Activated CD8-positive, alpha-beta memory T cell treated with anti-CD3 and anti-CD28 coated beads, Interleukin-2, amount 50 U/mL, for 24 hours (primary cell): ENCODE data around the gene AFP.

Experiments used
- DNase-seq: peaks from one replicate; pipeline ENCODE4 v3.0.0-alpha.2; 2020; ENCODE audit errors: extremely low read depth

AFP gene

GRCh38 chr4:73438582-73439215, 2.7 kb downstream of the AFP start:
- no peak for DNase-seq

DNA sequence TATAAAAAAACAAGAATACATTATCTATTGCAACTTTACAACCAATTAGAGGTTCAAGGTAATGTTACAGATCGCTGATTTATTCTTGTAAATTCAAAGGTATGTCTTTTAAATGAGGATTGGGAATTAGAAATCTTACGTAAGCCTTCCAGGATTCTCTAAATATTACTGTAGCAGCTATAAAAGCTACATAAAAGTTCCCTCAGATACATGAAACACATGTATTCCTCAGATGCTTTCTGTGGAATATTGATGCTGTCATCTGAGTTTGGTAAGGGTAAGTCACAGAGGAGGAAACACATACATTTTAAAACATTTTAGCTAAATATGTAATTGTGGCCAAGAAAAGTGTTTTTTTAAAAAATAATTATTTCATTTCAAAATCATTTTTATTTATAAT, 3.4 kb downstream of the AFP start:
- no peak for DNase-seq

GRCh38 chr4:73439991-73440390, 4.0 kb downstream of the AFP start:
- no peak for DNase-seq

DNA sequence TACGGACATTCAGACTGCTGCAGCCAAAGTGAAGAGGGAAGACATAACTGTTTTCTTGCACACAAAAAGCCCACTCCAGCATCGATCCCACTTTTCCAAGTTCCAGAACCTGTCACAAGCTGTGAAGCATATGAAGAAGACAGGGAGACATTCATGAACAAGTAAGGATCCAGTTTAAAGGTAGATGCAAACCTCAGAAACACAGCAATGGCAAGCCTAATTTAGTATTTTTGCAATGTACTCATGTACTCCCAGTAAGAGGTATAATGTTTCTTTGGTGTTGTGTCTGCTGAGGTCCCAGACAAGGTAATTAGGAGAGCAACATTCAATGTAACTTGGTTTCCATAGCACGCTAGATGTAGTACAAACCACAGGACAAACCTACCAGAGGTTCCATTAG, 4.6 kb downstream of the AFP start:
- DNase-seq = no peak

GRCh38 chr4:73442275-73442674, 6.3 kb downstream of the AFP start:
- no peak for DNase-seq

DNA sequence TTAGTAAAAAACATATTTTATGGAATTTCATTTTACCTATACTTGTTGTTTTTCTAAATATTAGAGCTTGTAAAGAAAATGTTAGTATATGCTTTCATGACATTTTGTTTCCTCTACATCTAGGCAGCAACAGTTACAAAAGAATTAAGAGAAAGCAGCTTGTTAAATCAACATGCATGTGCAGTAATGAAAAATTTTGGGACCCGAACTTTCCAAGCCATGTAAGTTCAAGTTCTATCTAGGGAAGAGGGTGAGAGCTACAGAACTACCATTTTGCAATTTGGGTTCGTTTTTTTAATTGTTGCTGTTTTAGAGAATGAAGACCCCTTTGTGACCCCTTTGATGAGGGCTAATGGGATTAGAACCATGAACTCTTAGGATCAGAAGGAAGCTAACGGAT, 7.2 kb downstream of the AFP start:
- DNase-seq = no peak

DNA sequence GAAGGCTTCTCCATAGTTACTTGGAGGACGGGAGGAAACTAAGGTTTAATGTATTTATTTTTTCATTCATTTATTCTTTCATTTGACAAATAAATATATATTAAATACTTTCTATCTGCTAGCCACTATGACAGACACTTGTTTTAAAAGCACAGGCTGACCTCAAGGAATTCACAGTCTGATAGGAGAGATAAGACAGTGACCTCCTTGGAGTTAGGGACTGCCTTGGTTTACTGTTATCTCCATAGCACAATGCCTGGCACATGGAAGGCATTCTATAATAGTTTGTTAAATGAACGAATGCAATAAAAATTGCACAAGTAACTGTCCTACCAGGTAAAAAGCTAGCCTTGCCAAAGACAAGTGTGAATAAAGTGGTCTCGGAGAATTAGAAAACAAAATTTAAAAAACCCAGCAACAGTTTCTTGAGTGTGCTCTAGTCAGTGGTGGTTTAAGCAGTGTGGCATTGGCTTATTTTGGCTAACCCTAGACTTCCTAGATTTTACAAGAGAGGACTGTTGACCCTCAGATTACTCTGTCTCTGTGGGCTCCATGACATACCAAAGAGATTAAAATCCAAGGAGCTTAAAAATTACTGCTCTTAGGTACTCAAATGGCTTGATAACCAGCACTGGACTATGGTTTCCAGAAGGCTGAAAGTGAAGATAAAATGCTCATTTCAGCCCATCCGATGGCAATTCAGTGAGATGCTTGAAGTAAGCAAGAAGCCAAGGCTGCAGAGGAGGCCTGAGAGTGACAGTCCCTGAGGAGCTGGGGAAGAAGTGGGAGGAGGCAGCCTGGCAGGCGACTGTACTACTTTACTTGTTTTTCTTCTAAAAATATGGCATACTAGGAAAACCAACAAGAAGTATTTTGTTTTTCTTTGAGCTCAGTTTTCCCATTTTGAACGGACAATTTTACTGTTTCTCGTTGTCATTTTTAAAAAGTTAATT, 9.6 kb downstream of the AFP start:
- DNase-seq = no peak

DNA sequence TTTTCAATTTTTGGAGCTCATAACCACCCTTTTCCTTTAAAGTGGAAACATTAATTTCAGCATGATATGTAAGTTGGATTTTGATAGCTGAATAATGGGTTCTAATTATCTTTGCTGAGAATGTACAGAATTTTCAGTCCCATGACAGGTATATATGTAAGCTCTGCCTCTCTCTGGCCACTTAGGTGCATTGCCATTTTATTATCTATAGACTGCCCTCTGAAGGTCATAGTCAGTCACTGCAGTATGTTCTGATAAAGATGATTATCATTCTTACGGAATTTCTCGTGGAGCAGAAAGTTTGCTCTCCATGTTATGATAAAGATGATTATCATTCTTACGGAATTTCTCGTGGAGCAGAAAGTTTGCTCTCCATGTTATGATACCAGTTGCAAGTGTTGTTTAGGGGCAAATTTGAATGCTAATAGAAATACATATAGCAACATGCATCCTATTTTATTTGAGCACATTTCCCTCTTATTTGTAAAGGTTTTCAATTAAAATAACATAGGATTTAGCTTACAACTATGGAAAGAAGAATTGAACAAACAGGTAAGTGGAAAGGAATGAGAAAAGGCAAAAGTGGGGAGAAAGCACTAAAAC, 10.4 kb downstream of the AFP start:
- DNase-seq = no peak

DNA sequence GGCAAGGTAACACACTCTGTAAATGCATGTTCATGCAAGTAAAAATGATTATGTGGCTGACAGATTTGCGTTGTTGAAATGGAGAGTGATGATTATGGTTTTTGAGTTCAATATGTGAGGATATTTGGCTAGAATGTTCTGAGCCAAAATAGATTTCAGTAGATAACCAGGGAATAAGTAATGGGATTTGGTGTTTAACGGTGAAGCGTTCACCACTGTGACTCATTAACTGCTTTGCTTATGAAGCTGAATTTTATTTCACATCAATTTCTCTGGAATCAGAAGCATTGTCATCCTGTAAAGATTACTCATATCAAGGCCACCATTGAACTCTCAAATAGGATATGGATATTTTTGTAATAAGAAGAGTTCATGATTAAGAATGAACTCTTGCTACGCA, 11.7 kb downstream of the AFP start:
- no peak for DNase-seq

GRCh38 chr4:73448448-73449203, 12.6 kb downstream of the AFP start:
- DNase-seq = no peak

- DNase-seq = no peak
These were observed 14.5 kb downstream of the AFP start for GRCh38 chr4:73450398-73451004.

- no peak for DNase-seq
These were observed 15.4 kb downstream of the AFP start for GRCh38 chr4:73451404-73451803.

- no peak for DNase-seq
These were observed 16.1 kb downstream of the AFP start for GRCh38 chr4:73451981-73452747.

DNA sequence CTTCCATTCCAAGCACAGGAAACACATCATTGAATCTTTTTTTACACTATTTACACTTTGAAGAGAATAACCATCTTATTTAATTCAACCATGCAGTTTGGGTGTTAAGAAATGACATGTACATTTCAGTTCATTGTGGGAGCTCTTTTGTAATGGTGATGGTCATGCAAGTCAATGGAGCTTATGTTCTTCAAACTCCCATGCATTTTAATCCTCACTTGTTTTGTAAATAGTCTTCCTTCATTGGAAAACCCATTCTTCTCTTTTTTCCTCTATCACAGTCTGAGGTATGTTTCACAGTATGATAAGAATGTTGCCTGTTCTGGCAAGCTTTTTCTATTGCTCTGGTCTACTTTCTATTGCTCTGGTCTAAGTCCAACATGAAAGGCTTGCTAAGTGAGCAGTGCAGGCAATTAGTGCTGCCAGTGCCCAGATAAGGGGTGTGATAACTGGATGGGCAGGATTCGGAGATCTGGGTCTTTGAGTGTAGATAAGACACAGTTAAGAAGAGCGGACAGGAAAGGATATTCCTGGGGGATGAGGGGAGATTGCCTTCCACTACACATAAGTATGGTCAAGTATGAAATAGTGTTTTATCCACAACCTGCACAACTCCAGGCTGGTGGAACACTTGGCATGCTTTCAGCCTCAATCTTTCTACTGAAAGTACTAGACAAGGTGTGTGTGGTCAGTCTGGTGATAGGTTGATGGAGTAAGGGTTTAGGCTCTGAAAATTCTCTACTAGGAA, 17.1 kb downstream of the AFP start:
- no peak for DNase-seq

DNA sequence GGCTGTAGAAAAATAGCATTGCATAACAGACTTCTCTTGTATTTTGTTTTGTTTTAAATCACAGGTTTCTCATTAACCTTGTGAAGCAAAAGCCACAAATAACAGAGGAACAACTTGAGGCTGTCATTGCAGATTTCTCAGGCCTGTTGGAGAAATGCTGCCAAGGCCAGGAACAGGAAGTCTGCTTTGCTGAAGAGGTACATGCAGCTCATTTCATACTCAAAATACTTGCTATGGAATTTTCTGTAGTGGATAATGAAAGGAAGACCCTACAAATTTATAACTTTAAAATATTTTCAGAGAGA, 17.6 kb downstream of the AFP start:
- no peak for DNase-seq

- DNase-seq = no peak
These were observed 18.9 kb downstream of the AFP start for GRCh38 chr4:73454920-73455319.

- no peak for DNase-seq
These were observed 20.4 kb downstream of the AFP start for GRCh38 chr4:73456177-73457022.

DNA sequence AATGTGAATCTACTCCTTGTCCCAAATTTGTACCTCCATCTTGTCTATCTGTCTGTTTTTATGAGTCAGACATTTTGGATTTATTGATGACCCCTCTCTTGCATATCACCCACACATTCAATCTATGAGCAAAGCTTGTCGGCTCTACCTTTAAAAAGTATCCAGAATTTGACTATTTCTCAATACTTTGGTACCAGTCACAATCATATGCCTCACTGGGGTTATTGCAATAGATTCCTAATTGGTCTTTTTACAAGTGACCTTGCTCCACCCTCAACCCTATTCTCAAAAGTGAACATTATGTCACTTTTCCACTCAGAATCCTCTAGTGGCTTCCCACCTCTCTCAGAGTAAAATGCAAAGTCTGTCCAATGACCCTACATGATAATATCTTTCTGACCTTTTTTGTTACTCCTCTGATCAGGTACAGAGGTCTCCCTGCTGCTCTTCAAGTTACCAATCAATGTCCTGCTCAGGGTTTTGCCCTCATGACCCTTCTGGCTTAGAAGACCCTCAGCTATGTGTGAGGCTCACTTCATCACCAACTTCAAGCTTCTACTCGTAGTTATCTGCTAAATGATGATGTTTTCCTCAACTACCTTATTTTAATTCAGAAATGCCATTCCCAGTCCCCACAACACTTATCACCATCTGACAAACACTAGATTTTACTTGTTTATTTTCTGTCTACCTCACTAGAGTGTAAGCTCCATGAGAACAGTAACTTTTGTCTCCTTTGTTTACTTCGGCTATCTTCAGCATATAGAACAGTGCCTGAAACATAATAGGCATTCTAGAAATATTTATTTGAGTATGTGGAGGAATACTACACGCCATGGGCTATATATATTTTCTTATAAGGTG, 22.4 kb downstream of the AFP start:
- DNase-seq = no peak

- DNase-seq = no peak
These were observed 23.0 kb downstream of the AFP start for GRCh38 chr4:73459048-73459421.
